OCI-LY7 (cell line): ENCODE measurements around the gene LRG1. TPM values are rescaled to one million over a fixed set of nuclear protein-coding genes. Genes with fewer than 3 reads are reported as not detected.
"Not testable (repeated sequence)": the region's sequence is repeated elsewhere in the genome, so short reads cannot be mapped to it uniquely, and the experiment has no call there.

Experiments
- BruUV-seq: library from RNA; stranded (reverse); fragments of 400-500 nt; replicated peaks from 2 replicates; lab custom pipeline; 2021; lab: Mats Ljungman, UMichigan
- CTCF ChIA-PET: fragments of 300-600 bp; sonication (Branson Sonifier 250); formaldehyde crosslinking; loops from one replicate; lab custom pipeline; 2022; ENCODE audit warnings: antibody characterized with exemption; ENCODE audit not compliant: unreplicated experiment; lab: Charles Lee
- POLR2A ChIA-PET: fragments of 300-600 bp; sonication (Branson Sonifier 250); formaldehyde crosslinking; loops from one replicate; lab custom pipeline; 2022; ENCODE audit warnings: antibody characterized with exemption; lab: Charles Lee
- DNase-seq: peaks from one replicate; pipeline ENCODE4 v3.0.0-alpha.2; 2015; ENCODE audit warnings: low spot score
- H2AFZ ChIP-seq: fragments of 200-600 bp; sonication (generic), shearing (Covaris generic); 2 replicates; pipeline ENCODE4 v1.6.1; 2014; ENCODE audit warnings: mild to moderate bottlenecking, antibody characterized with exemption, low read length, moderate library complexity
- H3K27ac ChIP-seq: fragments of 200-600 bp; sonication (generic); 2 replicates; pipeline ENCODE4 v1.5.1; 2014; ENCODE audit warnings: mixed run types, low read depth, mild to moderate bottlenecking, moderate library complexity, low read length, inconsistent platforms; ENCODE audit not compliant: poor library complexity, severe bottlenecking
- H3K36me3 ChIP-seq: fragments of 200-600 bp; sonication (generic); 2 replicates; pipeline ENCODE4 v1.6.1; 2014; ENCODE audit warnings: mild to moderate bottlenecking, antibody characterized with exemption, low read length, moderate library complexity, mixed read lengths; ENCODE audit not compliant: insufficient read depth
- H3K4me1 ChIP-seq: fragments of 200-600 bp; sonication (generic); 2 replicates; pipeline ENCODE4 v1.5.1; 2014; ENCODE audit warnings: mild to moderate bottlenecking, low read length; ENCODE audit not compliant: insufficient read depth, poor library complexity, severe bottlenecking
- H3K4me2 ChIP-seq: fragments of 200-600 bp; sonication (generic); 2 replicates; pipeline ENCODE4 v1.6.1; 2014; ENCODE audit warnings: mild to moderate bottlenecking, low read length
- H3K4me3 ChIP-seq: fragments of 200-600 bp; sonication (generic); 2 replicates; pipeline ENCODE4 v1.5.1; 2014; ENCODE audit warnings: mild to moderate bottlenecking, low read depth, low read length; ENCODE audit not compliant: poor library complexity, severe bottlenecking
- H3K79me2 ChIP-seq: fragments of 200-600 bp; sonication (generic); 2 replicates; pipeline ENCODE4 v1.6.1; 2016; ENCODE audit warnings: low read depth, mild to moderate bottlenecking, low read length, moderate library complexity, mixed read lengths; ENCODE audit not compliant: insufficient read depth
- H3K9me2 ChIP-seq: fragments of 200-600 bp; sonication (generic); 2 replicates; pipeline ENCODE4 v1.6.1; 2016; ENCODE audit warnings: mild to moderate bottlenecking, low read length, mixed read lengths; ENCODE audit not compliant: insufficient read depth
- H3K9me3 ChIP-seq: fragments of 200-600 bp; sonication (generic); 2 replicates; pipeline ENCODE4 v1.6.1; 2014; ENCODE audit warnings: mild to moderate bottlenecking, mixed run types, low read length, mixed read lengths
- H4K20me1 ChIP-seq: fragments of 200-600 bp; sonication (generic); 2 replicates; pipeline ENCODE4 v1.6.1; 2014; ENCODE audit warnings: mild to moderate bottlenecking, antibody characterized with exemption, low read length, moderate library complexity, mixed read lengths; ENCODE audit not compliant: insufficient read depth
- EZH2phosphoT487 ChIP-seq: fragments of 200-600 bp; sonication (generic); IDR thresholded peaks from 2 replicates; pipeline ENCODE4 v1.6.1; 2018; ENCODE audit warnings: low read depth, borderline replicate concordance, mild to moderate bottlenecking, mixed run types, antibody characterized with exemption, low read length, moderate library complexity, mixed read lengths
- intact Hi-C: fragments of 100-400 bp; cut with micrococcal nuclease; formaldehyde crosslinking; loops from one replicate; pipeline ENCODE4 v1.10.0; 2022; ENCODE audit not compliant: unreplicated experiment
- total RNA-seq, 2 experiments: library from RNA; depleted of rRNA in 1 of 2; stranded (reverse); fragments of >200 nt in 1 of 2; shearing (Covaris generic) in 1 of 2; gene quantifications; 2 replicates each; pipeline ENCODE4 v1.2.3, GENCODE V29; 2014 to 2022
- TF ChIP-seq, protein P1 (sequence below): fragments of 200-600 bp; sonication (generic); conservative IDR thresholded peaks from 2 replicates; pipeline ENCODE4 v1.5.1; 2014; ENCODE audit warnings: mild to moderate bottlenecking, antibody characterized with exemption, low read length, moderate library complexity, mixed read lengths

Gene LRG1
- total RNA-seq, 2 experiments from 2014 or later, result 1.6 to 1.9 TPM

DNA sequence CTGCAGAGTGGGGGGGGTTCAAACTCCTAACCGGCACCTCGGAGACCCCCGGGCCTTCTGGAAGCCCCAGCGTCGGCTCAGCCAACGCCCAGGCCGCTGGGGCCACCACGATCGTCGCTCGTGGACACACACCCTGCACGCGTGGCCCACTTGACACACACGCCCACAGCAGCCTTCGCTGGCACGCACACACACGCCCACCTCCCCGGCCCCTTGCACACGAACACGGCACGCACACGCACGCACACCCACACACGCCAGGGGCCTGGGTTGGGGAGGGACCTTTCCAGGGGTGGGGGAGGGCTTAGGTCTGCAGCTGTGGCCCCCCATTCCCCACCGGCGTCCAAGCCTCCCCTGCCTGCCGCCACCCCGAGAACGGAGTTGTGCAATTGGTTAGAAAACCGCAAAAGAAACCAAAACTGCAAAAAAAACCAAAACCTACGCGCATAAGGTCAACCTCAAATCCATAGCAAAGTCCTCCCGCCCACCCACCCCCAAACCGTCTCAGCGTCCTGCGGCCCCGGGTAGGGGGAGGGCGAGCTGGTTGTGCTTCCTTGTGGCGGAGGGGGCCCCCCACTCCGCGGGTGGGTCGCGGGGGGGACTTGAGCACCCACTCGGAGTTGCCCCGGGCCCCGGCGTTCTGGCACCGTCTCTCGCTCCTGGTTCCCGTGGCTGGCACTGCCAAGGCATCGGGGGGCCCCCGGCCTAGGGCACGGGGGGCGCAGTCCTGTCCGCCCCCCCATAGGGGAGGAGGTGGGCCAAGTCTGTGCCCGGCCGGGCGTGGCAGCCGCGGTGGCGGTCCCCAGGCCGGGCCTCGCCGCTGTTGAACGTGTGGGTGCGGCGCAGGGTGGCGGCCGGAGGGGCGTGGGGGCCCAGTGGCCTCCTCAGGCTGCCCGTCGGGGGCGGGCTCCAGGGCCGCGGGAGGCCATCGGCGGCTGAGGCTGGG, 3.3 kb upstream of the LRG1 start:
- H3K9me2 ChIP-seq, result no peaks in the 10 kb centered on the region
- no peaks in the 10 kb centered on the region for H3K79me2 ChIP-seq
- ChIA-PET POLR2A (no interaction called here), CTCF (no interaction called here)
- H3K4me1 ChIP-seq, result peaks cover 9% of the 10 kb centered on the region
- H4K20me1 ChIP-seq, result no peaks in the 10 kb centered on the region
- no peak overlapping the region for H2AFZ ChIP-seq
- no peaks in the 10 kb centered on the region for H3K36me3 ChIP-seq
- no peak overlapping the region for H3K4me2 ChIP-seq
- intact Hi-C loops, result no loop called here
- H3K9me3 ChIP-seq, result peaks cover 4% of the 10 kb centered on the region; the same call in 1 of the 2 replicates
- H3K27ac ChIP-seq, result no peak overlapping the region
- no peak overlapping the region for H3K4me3 ChIP-seq
- BruUV-seq, result no TSS peak
- TF ChIP-seq, protein P1, sequence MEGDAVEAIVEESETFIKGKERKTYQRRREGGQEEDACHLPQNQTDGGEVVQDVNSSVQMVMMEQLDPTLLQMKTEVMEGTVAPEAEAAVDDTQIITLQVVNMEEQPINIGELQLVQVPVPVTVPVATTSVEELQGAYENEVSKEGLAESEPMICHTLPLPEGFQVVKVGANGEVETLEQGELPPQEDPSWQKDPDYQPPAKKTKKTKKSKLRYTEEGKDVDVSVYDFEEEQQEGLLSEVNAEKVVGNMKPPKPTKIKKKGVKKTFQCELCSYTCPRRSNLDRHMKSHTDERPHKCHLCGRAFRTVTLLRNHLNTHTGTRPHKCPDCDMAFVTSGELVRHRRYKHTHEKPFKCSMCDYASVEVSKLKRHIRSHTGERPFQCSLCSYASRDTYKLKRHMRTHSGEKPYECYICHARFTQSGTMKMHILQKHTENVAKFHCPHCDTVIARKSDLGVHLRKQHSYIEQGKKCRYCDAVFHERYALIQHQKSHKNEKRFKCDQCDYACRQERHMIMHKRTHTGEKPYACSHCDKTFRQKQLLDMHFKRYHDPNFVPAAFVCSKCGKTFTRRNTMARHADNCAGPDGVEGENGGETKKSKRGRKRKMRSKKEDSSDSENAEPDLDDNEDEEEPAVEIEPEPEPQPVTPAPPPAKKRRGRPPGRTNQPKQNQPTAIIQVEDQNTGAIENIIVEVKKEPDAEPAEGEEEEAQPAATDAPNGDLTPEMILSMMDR, result no peak
- TF ChIP-seq EZH2phosphoT487, result no peak
- DNase-seq, result no peak

- intact Hi-C loops, BruUV-seq, H2AFZ ChIP-seq, H4K20me1 ChIP-seq, H3K79me2 ChIP-seq, H3K4me2 ChIP-seq, CTCF ChIA-PET, H3K4me1 ChIP-seq, H3K9me3 ChIP-seq, POLR2A ChIA-PET, H3K27ac ChIP-seq, DNase-seq, H3K4me3 ChIP-seq, H3K9me2 ChIP-seq, H3K36me3 ChIP-seq: not testable (repeated sequence)
These were observed 1.9 kb upstream of the LRG1 start for GRCh38 chr19:4541806-4542145.

GRCh38 chr19:4541114-4541805, 1.4 kb upstream of the LRG1 start:
- Histone ChIP-seq H3K9me3 (peaks cover 4% of the 10 kb centered on the region; the same call in 1 of the 2 replicates), H3K4me3 (no peak overlapping the region), H3K9me2 (no peaks in the 10 kb centered on the region), H3K27ac (no peak overlapping the region), H3K4me1 (peaks cover 9% of the 10 kb centered on the region), H2AFZ (no peak overlapping the region), H3K79me2 (no peaks in the 10 kb centered on the region), H3K36me3 (no peaks in the 10 kb centered on the region), H4K20me1 (no peaks in the 10 kb centered on the region), H3K4me2 (no peak overlapping the region)
- intact Hi-C loops, result no loop called here
- no peak for TF ChIP-seq EZH2phosphoT487
- TF ChIP-seq, protein P1, result no peak
- BruUV-seq, result no TSS peak
- CTCF ChIA-PET, result no interaction called here
- no peak for DNase-seq
- POLR2A ChIA-PET, result interaction anchor here (0.5 to 1.6 kb wide), 2 partner anchors 12 to 79 kb away, joined by 3 to 4 read pairs; no protein-coding TSS in a partner anchor
